SK-N-MC (cell line): ENCODE results near the gene MR1.

Source experiments
- DNase-seq: peaks from one replicate; pipeline ENCODE4 v3.0.0-alpha.2; 2011; ENCODE audit warnings: low read depth, low spot score
- H3K27ac ChIP-seq: fragments of 200-600 bp; sonication (generic); 2 replicates; pipeline ENCODE4 v1.5.1; 2016; ENCODE audit warnings: mixed run types
- H3K36me3 ChIP-seq: fragments of 200-600 bp; sonication (generic); 2 replicates; pipeline ENCODE4 v1.6.1; 2017; ENCODE audit warnings: antibody characterized with exemption, low read length, mixed read lengths; ENCODE audit not compliant: insufficient read depth
- H3K4me3 ChIP-seq: fragments of 200-600 bp; sonication (generic); 2 replicates; pipeline ENCODE4 v1.5.1; 2016
- H3K9ac ChIP-seq: fragments of 200-600 bp; sonication (generic); 2 replicates; pipeline ENCODE4 v1.8.0; 2017; ENCODE audit warnings: mixed run types, mixed read lengths; ENCODE audit not compliant: insufficient read length
- H3K9me3 ChIP-seq: fragments of 200-600 bp; sonication (generic); 2 replicates; pipeline ENCODE4 v1.6.1; 2017; ENCODE audit warnings: low read depth, mild to moderate bottlenecking, antibody characterized with exemption, low read length, moderate library complexity, mixed read lengths
- EZH2 ChIP-seq: fragments of 200-600 bp; sonication (generic); IDR thresholded peaks from one replicate; pipeline ENCODE4 v1.6.1; 2017; ENCODE audit warnings: antibody characterized with exemption
- FOXP2 ChIP-seq: optimal IDR thresholded peaks from 2 replicates; pipeline ENCODE3; 2011; ENCODE audit warnings: mild to moderate bottlenecking, moderate library complexity; ENCODE audit not compliant: insufficient read depth; ENCODE audit errors: extremely low read length, control extremely low read depth
- POLR2AphosphoS5 ChIP-seq: IDR thresholded peaks from 2 replicates; pipeline ENCODE4 v1.6.1; 2012; ENCODE audit warnings: mild to moderate bottlenecking, low read depth, low read length, borderline replicate concordance

MR1 gene

DNA sequence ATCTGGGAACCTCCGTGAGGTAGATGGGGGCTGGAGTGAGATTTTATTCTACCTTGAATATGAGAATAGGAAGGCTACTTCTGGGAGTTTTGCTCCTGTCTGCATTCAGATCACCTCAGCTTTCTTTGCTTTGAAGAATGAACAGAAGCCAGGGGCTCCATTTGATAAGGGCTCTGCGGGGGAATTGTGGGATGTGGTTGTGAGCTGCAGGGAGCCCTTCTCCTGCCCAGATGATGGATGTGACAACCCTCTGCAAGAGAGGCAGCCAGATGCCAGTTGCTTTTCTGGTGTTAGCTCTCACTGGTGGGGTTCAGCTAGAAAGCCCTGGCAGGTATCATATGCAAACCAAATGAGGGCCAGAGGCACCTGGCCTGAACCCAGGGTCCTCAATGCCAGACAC lies 76.2 kb downstream of the MR1 start:
- no peaks in the 10 kb centered on the region for H3K36me3 ChIP-seq
- H3K9ac ChIP-seq, result no peak overlapping the region
- no peak for TF ChIP-seq FOXP2
- TF ChIP-seq POLR2AphosphoS5, result no peak
- no peak for TF ChIP-seq EZH2
- H3K27ac ChIP-seq, result no peak overlapping the region
- H3K9me3 ChIP-seq, result no peaks in the 10 kb centered on the region
- no peak for DNase-seq
- H3K4me3 ChIP-seq, result no peak overlapping the region
